ENCODE data around the gene ZNF177. TPM values are rescaled to one million over a fixed set of nuclear protein-coding genes. Genes with fewer than 3 reads are reported as not detected.

Gene ZNF177
- total RNA-seq, 2 experiments from 2014 or later = 0.50 to 0.60 TPM

GRCh38 chr19:9352505-9352904 is 10.3 kb upstream of the ZNF177 start:
- no peak overlapping the region for H3K27ac Mint-ChIP-seq
- no peaks in the 10 kb centered on the region for H3K27me3 Mint-ChIP-seq
- H3K4me3 Mint-ChIP-seq = no peak overlapping the region
- H3K36me3 Mint-ChIP-seq (ENCODE audit: low read depth) = no peaks in the 10 kb centered on the region
- DNase-seq = no peak
- no peaks in the 10 kb centered on the region for H3K4me1 Mint-ChIP-seq
- ChIA-PET POLR2A (no interaction called here), CTCF (no interaction called here)
- H3K9me3 Mint-ChIP-seq = peaks cover 42% of the 10 kb centered on the region

- POLR2A ChIA-PET = no interaction called here
- Mint-ChIP-seq H3K9me3 (peaks cover 42% of the 10 kb centered on the region), H3K36me3 (ENCODE audit: low read depth) (no peaks in the 10 kb centered on the region), H3K27me3 (no peaks in the 10 kb centered on the region), H3K4me1 (no peaks in the 10 kb centered on the region), H3K27ac (no peak overlapping the region), H3K4me3 (no peak overlapping the region)
- CTCF ChIA-PET = no interaction called here
- DNase-seq = no peak
These were observed 9.8 kb upstream of the ZNF177 start for GRCh38 chr19:9353011-9353410.

GRCh38 chr19:9354651-9355050 is 8.2 kb upstream of the ZNF177 start:
- Mint-ChIP-seq H3K27me3 (no peaks in the 10 kb centered on the region), H3K9me3 (peaks cover 41% of the 10 kb centered on the region), H3K4me3 (no peak overlapping the region), H3K27ac (no peak overlapping the region), H3K4me1 (no peaks in the 10 kb centered on the region), H3K36me3 (ENCODE audit: low read depth) (peaks cover 7% of the 10 kb centered on the region)
- POLR2A ChIA-PET = no interaction called here
- DNase-seq = no peak
- CTCF ChIA-PET = no interaction called here

- H3K36me3 Mint-ChIP-seq (ENCODE audit: low read depth) = no peaks in the 10 kb centered on the region
- no peaks in the 10 kb centered on the region for H3K4me1 Mint-ChIP-seq
- peaks cover 43% of the 10 kb centered on the region for H3K9me3 Mint-ChIP-seq
- no peak overlapping the region for H3K4me3 Mint-ChIP-seq
- DNase-seq = no peak
- ChIA-PET POLR2A (no interaction called here), CTCF (no interaction called here)
- no peaks in the 10 kb centered on the region for H3K27me3 Mint-ChIP-seq
- H3K27ac Mint-ChIP-seq = no peak overlapping the region
These were observed 8.2 kb downstream of the ZNF177 start for GRCh38 chr19:9370738-9371619.

GRCh38 chr19:9381361-9381785 is 18.6 kb downstream of the ZNF177 start:
- Mint-ChIP-seq H3K4me3 (no peak overlapping the region), H3K27ac (no peak overlapping the region), H3K9me3 (peaks cover 65% of the 10 kb centered on the region), H3K4me1 (no peaks in the 10 kb centered on the region), H3K36me3 (ENCODE audit: low read depth) (peaks cover 26% of the 10 kb centered on the region), H3K27me3 (no peaks in the 10 kb centered on the region)
- DNase-seq = no peak
- POLR2A ChIA-PET = no interaction called here
- CTCF ChIA-PET = no interaction called here

GRCh38 chr19:9406798-9407352 is 44.1 kb downstream of the ZNF177 start:
- peak; percentile 49 for DNase-seq
- ChIA-PET CTCF (no interaction called here), POLR2A (no interaction called here)
- peaks cover 55% of the 10 kb centered on the region for H3K9me3 Mint-ChIP-seq
- H3K4me3 Mint-ChIP-seq = peak overlapping the region; percentile 36
- no peaks in the 10 kb centered on the region for H3K27me3 Mint-ChIP-seq
- peaks cover 37% of the 10 kb centered on the region for H3K36me3 Mint-ChIP-seq (ENCODE audit: low read depth)
- no peak overlapping the region for H3K27ac Mint-ChIP-seq
- H3K4me1 Mint-ChIP-seq = peaks cover 18% of the 10 kb centered on the region

GRCh38 chr19:9407827-9408226 is 45.0 kb downstream of the ZNF177 start:
- POLR2A ChIA-PET = no interaction called here
- Mint-ChIP-seq H3K27me3 (no peaks in the 10 kb centered on the region), H3K36me3 (ENCODE audit: low read depth) (peaks cover 46% of the 10 kb centered on the region), H3K27ac (no peak overlapping the region), H3K4me3 (no peak overlapping the region), H3K4me1 (peaks cover 18% of the 10 kb centered on the region), H3K9me3 (peaks cover 61% of the 10 kb centered on the region)
- CTCF ChIA-PET = no interaction called here
- DNase-seq = no peak

GRCh38 chr19:9413240-9413954 is 50.6 kb downstream of the ZNF177 start:
- no peak for DNase-seq
- ChIA-PET CTCF (no interaction called here), POLR2A (no interaction called here)
- Mint-ChIP-seq H3K4me1 (no peaks in the 10 kb centered on the region), H3K27me3 (no peaks in the 10 kb centered on the region), H3K4me3 (no peak overlapping the region), H3K27ac (no peak overlapping the region), H3K9me3 (peaks cover 63% of the 10 kb centered on the region), H3K36me3 (ENCODE audit: low read depth) (peaks cover 79% of the 10 kb centered on the region)

- CTCF ChIA-PET = interaction anchor here (0.5 kb wide), 1 partner anchor 15 kb away, joined by 3 read pairs; no protein-coding TSS in a partner anchor
- Mint-ChIP-seq H3K27ac (no peak overlapping the region), H3K27me3 (no peaks in the 10 kb centered on the region), H3K4me3 (no peak overlapping the region), H3K36me3 (ENCODE audit: low read depth) (peaks cover 90% of the 10 kb centered on the region), H3K4me1 (peaks cover 4% of the 10 kb centered on the region), H3K9me3 (peaks cover 38% of the 10 kb centered on the region)
- no peak for DNase-seq
- POLR2A ChIA-PET = no interaction called here
These were observed 65.1 kb downstream of the ZNF177 start for GRCh38 chr19:9427941-9428340.

GRCh38 chr19:9430444-9430843 is 67.6 kb downstream of the ZNF177 start:
- peaks cover 83% of the 10 kb centered on the region for H3K36me3 Mint-ChIP-seq (ENCODE audit: low read depth)
- no peaks in the 10 kb centered on the region for H3K27me3 Mint-ChIP-seq
- peaks cover 21% of the 10 kb centered on the region for H3K4me1 Mint-ChIP-seq
- CTCF ChIA-PET = interaction anchor here (1.9 to 2.3 kb wide), 2 partner anchors 223 to 225 kb away, joined by 4 to 9 read pairs; no protein-coding TSS in a partner anchor
- H3K9me3 Mint-ChIP-seq = peaks cover 26% of the 10 kb centered on the region
- no peak overlapping the region for H3K4me3 Mint-ChIP-seq
- POLR2A ChIA-PET = no interaction called here
- no peak for DNase-seq
- H3K27ac Mint-ChIP-seq = no peak overlapping the region

- ChIA-PET CTCF (interaction anchor here (0.5 to 2.3 kb wide), 4 partner anchors 49 to 226 kb away, joined by 4 to 9 read pairs (median 6); no protein-coding TSS in a partner anchor), POLR2A (no interaction called here)
- peaks cover 25% of the 10 kb centered on the region for H3K9me3 Mint-ChIP-seq
- peak; percentile 44 for DNase-seq
- no peak overlapping the region for H3K27ac Mint-ChIP-seq
- peaks cover 32% of the 10 kb centered on the region for H3K4me1 Mint-ChIP-seq
- no peaks in the 10 kb centered on the region for H3K27me3 Mint-ChIP-seq
- peaks cover 78% of the 10 kb centered on the region for H3K36me3 Mint-ChIP-seq (ENCODE audit: low read depth)
- no peak overlapping the region for H3K4me3 Mint-ChIP-seq
These were observed 68.7 kb downstream of the ZNF177 start for GRCh38 chr19:9431475-9431874.

Measured in activated CD4-positive, alpha-beta memory T cell treated with anti-CD3 and anti-CD28 coated beads, Interleukin-2, amount 10 ng/mL, durations not matched to agents 7 days and 5 days (primary cell).